Fibroblast of pulmonary artery (primary cell): ENCODE results near the gene ADARB2.

ENCODE experiments used
- DNase-seq: peaks from one replicate; pipeline ENCODE4 v3.0.0-alpha.2; 2010; ENCODE audit warnings: low read depth
- H3K4me3 ChIP-seq: replicated peaks from 2 replicates; pipeline ENCODE4 v1.5.1; 2011; ENCODE audit warnings: low read depth, mild to moderate bottlenecking, control low read depth, low read length, moderate library complexity
- CTCF ChIP-seq: IDR thresholded peaks from 2 replicates; pipeline ENCODE4 v1.5.1; 2011; ENCODE audit warnings: mild to moderate bottlenecking, control low read depth, low read length, inconsistent platforms; ENCODE audit errors: missing control alignments

The ADARB2 gene

GRCh38 chr10:1736972-1737221 is 428 bp downstream of the ADARB2 start:
- DNase-seq, result no peak
- no peak overlapping the region for H3K4me3 ChIP-seq
- TF ChIP-seq CTCF, result no peak

GRCh38 chr10:1736144-1736971 is 967 bp downstream of the ADARB2 start:
- DNase-seq, result no peak
- TF ChIP-seq CTCF, result no peak
- no peak overlapping the region for H3K4me3 ChIP-seq

- no peak for TF ChIP-seq CTCF
- DNase-seq, result no peak
- no peak overlapping the region for H3K4me3 ChIP-seq
Observed at GRCh38 chr10:1735562-1735961, 1.8 kb downstream of the ADARB2 start.

GRCh38 chr10:1734288-1734687 is 3.0 kb downstream of the ADARB2 start:
- no peak for DNase-seq
- H3K4me3 ChIP-seq, result no peak overlapping the region
- no peak for TF ChIP-seq CTCF

GRCh38 chr10:1733720-1734119 is 3.6 kb downstream of the ADARB2 start:
- no peak overlapping the region for H3K4me3 ChIP-seq
- no peak for TF ChIP-seq CTCF

GRCh38 chr10:1732564-1732996 is 4.7 kb downstream of the ADARB2 start:
- TF ChIP-seq CTCF, result no peak
- H3K4me3 ChIP-seq, result no peak overlapping the region
- DNase-seq, result no peak

More at GRCh38 chr10:1733720-1734119, 3.6 kb downstream of the ADARB2 start:
- DNase-seq, result no peak

- DNase-seq, result no peak
- TF ChIP-seq CTCF, result no peak
- H3K4me3 ChIP-seq, result no peak overlapping the region
Observed at GRCh38 chr10:1731592-1731991, 5.7 kb downstream of the ADARB2 start.
